Stomach (tissue), 9 donors: Measurements from ENCODE around the gene FYTTD1. TPM values are rescaled to one million over a fixed set of nuclear protein-coding genes. Genes with fewer than 3 reads are reported as not detected.

ENCODE experiments used
- DNase-seq, 2 donors: peaks; one replicate each; pipeline versions ENCODE4 v3.0.0 to v3.0.0-alpha.2; 2013 to 2019
- H3K27ac ChIP-seq, 5 donors: fragments of 200-600 bp in 4 of 5; sonication (generic) in 4 of 5; one replicate each; pipeline ENCODE4 v1.5.1; 2013 to 2019; ENCODE audit warnings: mild to moderate bottlenecking in 1 of 5, moderate library complexity in 1 of 5
- H3K27me3 ChIP-seq, 3 donors: fragments of 200-600 bp; sonication (generic); one replicate each; pipeline ENCODE4 v1.5.1; 2017 to 2019; ENCODE audit warnings: mixed run types in 1 of 3
- H3K36me3 ChIP-seq, 4 donors: fragments of 200-600 bp; sonication (generic); 1 replicate in 3 of 4; 2 replicates in 1 of 4; pipeline ENCODE4 v1.5.1; 2016 to 2019
- H3K4me1 ChIP-seq, 4 donors: fragments of 200-600 bp; sonication (generic); one replicate each; pipeline ENCODE4 v1.5.1; 2016 to 2019
- H3K4me3 ChIP-seq, 4 donors: fragments of 200-600 bp; sonication (generic) in 3 of 4; one replicate each; pipeline ENCODE4 v1.5.1; 2016 to 2019; ENCODE audit warnings: mild to moderate bottlenecking in 1 of 4
- H3K9me3 ChIP-seq, 4 donors: fragments of 200-600 bp; sonication (generic); one replicate each; pipeline ENCODE4 v1.5.1; 2016 to 2019
- EP300 ChIP-seq: sonication (generic); formaldehyde crosslinking; IDR thresholded peaks from one replicate; pipeline ENCODE4 v1.6.1; 2017; ENCODE audit warnings: antibody characterized with exemption
- POLR2A ChIP-seq, 4 donors: fragments of 450-650 bp; IDR thresholded peaks; one replicate each; pipeline ENCODE4 v1.6.1; 2016; ENCODE audit warnings: antibody characterized with exemption in 4 of 4, control low read depth in 2 of 4, mild to moderate bottlenecking in 1 of 4, moderate library complexity in 1 of 4
- POLR2AphosphoS5 ChIP-seq, 3 donors: sonication (generic); formaldehyde crosslinking; IDR thresholded peaks; one replicate each; pipeline ENCODE4 v1.6.1; 2016; ENCODE audit warnings: antibody characterized with exemption in 3 of 3
- WGBS, 5 donors: extraction: QIAGEN DNeasy Blood & Tissue Kit in 3 of 5; methylation state at CpG; one replicate each; pipeline versions ENCODE4 v1.1.5 to v1.1.7; 2013 to 2018; 5-methylcytosine and 5-hydroxymethylcytosine counted together
- intact Hi-C: fragments of 100-400 bp; cut with DNase I; formaldehyde crosslinking; loops from one replicate; pipeline ENCODE4 v1.15.1; 2023; ENCODE audit warnings: low total_unique reads
- polyA plus RNA-seq, 3 donors: library from polyadenylated mRNA; stranded (reverse); fragments of 200-250 nt; gene quantifications; one replicate each; pipeline ENCODE4 v1.2.3, GENCODE V29; 2013
- total RNA-seq, 5 donors: library from RNA; depleted of rRNA; stranded (reverse); fragments of >200 nt; gene quantifications; one replicate each; pipeline versions ENCODE4 v1.1.0 to v1.2.3, GENCODE V29; 2014 to 2016
- TF ChIP-seq, protein P1 (sequence below), 7 experiments: fragments of 450-650 bp in 4 of 7; fragments of 200-600 bp in 3 of 7; sonication (generic) in 3 of 7; IDR thresholded peaks; one replicate each; pipeline ENCODE4 v1.5.1; 2016 to 2019; ENCODE audit warnings: antibody characterized with exemption in 7 of 7, control low read depth in 2 of 7, mild to moderate bottlenecking in 1 of 7
- donor health status: healthy with polysubstance abuse.
- donor health status: Bipolar disorder and iron deficiency.
- donor health status: healthy.

Gene FYTTD1
- total and polyA plus RNA-seq, 8 donors = 9.4 to 47.0 (median 27.9) TPM

DNA sequence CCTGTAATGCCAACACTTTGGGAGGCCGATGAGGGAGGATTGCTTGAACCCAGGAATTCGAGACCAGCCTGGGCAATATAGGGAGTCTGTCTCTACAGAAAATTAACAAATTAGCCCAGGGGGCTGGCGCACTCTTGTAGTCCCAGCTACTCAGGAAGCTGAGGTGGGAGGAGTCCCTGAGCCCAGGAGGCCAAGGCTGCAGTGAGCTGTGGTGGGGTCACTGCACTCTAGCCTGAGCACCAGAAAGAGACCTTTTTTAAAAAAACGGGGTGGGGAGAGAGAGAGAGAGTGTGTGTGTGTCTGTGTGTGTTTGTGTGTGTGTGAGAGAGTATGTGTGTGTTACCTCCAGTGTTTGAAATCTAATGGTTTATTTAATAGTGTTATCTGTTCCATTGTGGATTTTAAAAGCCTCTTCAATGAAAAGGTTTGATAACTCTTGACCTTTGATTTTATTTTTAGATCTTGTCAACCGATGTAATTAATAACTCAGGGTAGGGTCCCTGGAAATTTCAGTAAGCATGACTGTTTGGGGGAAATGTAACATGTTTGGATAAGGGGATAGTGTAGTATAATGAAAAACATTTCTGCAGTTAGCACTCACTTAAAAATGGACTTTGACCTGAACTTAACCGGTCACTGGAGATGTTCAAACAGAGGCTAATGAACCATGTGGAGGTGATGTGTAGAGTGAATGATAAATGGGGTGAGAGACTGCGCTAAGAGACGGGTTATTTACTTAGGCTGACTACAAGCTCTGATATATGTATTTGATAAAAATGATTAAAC, 71.1 kb downstream of the FYTTD1 start:
- Histone ChIP-seq H3K27ac (no peak overlapping the region), H3K4me3 (no peak overlapping the region), H3K36me3 (peaks cover 0 to 17% (median 13%) of the 10 kb centered on the region in 4 donors), H3K27me3 (no peaks in the 10 kb centered on the region), H3K4me1 (peaks cover 11 to 52% (median 27%) of the 10 kb centered on the region in 4 donors), H3K9me3 (no peaks in the 10 kb centered on the region)
- DNase-seq = peak in 1 of 2 donors; percentile 75
- intact Hi-C loops = no loop called here
- WGBS, 5 donors = 45 to 60% (median 47%) methylated on average over 8 of the region's 8 CpGs
- TF ChIP-seq POLR2AphosphoS5 (IDR thresholded peaks at IDR 0.05) = peak in 1 of 3 donors; percentile 8
- TF ChIP-seq EP300 = no peak

DNA sequence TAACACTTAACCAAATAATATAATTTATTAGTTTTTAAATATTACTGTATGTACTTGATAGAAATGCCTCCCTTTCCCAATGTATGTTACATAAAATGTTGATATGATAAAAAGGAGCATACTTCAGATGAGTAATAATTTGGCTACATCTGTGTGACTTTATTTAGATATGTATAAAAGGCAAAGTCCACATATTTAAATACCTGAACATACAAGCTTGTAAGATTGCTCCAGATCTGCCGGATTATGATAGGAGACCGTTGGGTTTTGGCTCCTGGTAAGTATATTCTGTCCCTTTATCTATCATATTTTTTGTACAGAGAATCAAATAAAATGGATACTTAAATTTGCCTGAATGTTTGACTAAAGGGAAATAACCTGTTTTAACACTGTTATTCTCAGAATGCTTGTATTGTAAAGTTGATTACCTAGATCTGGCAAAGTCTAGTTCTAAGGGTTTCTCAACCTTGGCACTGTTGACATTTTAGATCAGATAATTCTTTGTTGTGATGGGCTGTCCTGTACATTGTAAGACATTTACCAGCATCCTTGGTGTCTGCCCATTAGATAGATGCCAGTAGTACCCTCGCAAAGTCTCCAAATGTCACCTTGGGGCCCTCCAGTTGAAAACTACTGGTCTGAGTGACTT, 79.8 kb downstream of the FYTTD1 start:
- Histone ChIP-seq H3K4me1 (peaks cover 0 to 6% (median 0%) of the 10 kb centered on the region in 4 donors), H3K27ac (no peak overlapping the region), H3K27me3 (no peaks in the 10 kb centered on the region), H3K4me3 (no peak overlapping the region), H3K36me3 (peaks cover 15 to 82% (median 78%) of the 10 kb centered on the region in 4 donors), H3K9me3 (no peaks in the 10 kb centered on the region)
- TF ChIP-seq EP300 = no peak
- TF ChIP-seq POLR2AphosphoS5 (IDR thresholded peaks at IDR 0.05) = no peak
- TF ChIP-seq, protein P1, sequence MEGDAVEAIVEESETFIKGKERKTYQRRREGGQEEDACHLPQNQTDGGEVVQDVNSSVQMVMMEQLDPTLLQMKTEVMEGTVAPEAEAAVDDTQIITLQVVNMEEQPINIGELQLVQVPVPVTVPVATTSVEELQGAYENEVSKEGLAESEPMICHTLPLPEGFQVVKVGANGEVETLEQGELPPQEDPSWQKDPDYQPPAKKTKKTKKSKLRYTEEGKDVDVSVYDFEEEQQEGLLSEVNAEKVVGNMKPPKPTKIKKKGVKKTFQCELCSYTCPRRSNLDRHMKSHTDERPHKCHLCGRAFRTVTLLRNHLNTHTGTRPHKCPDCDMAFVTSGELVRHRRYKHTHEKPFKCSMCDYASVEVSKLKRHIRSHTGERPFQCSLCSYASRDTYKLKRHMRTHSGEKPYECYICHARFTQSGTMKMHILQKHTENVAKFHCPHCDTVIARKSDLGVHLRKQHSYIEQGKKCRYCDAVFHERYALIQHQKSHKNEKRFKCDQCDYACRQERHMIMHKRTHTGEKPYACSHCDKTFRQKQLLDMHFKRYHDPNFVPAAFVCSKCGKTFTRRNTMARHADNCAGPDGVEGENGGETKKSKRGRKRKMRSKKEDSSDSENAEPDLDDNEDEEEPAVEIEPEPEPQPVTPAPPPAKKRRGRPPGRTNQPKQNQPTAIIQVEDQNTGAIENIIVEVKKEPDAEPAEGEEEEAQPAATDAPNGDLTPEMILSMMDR (IDR thresholded peaks at IDR 0.05) = no peak
- TF ChIP-seq POLR2A (IDR thresholded peaks at IDR 0.05) = no peak
- intact Hi-C loops = no loop called here
- WGBS, 5 donors = 71 to 79% (median 73%) methylated on average over 3 of the region's 3 CpGs
- no peak for DNase-seq

- Histone ChIP-seq H3K36me3 (peaks cover 19 to 92% (median 87%) of the 10 kb centered on the region in 4 donors), H3K27ac (no peak overlapping the region)
- intact Hi-C loops = no loop called here
Observed at GRCh38 chr3:197830308-197830966, 80.8 kb downstream of the FYTTD1 start.

DNA sequence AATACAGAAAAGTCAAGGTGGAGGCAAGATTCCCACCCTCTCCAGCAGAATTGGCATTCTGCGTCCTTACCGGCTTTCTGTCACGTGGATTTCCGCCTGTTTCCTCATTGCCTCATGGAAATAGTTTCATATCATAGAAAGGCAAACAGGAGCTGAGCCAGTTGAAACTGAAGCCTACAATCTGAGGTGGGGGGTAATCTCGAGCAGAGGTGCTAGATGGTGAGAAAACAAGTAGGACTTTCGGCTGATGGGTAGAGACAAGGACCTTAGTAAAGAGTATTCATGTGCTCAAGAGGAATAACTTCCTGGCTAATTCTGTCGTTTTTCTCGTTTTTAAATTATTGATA, 81.3 kb downstream of the FYTTD1 start:
- H3K4me3 ChIP-seq = no peak overlapping the region
- H3K36me3 ChIP-seq = peaks cover 19 to 97% (median 92%) of the 10 kb centered on the region in 4 donors
- no peak for DNase-seq
- TF ChIP-seq POLR2AphosphoS5 (IDR thresholded peaks at IDR 0.05) (no peak), EP300 (no peak)
- 86 to 96% (median 93%) methylated on average over 8 of the region's 8 CpGs for WGBS, 5 donors
- H3K9me3 ChIP-seq = no peaks in the 10 kb centered on the region
- intact Hi-C loops = no loop called here
- H3K27ac ChIP-seq = no peak overlapping the region
- no peaks in the 10 kb centered on the region for H3K27me3 ChIP-seq
- no peaks in the 10 kb centered on the region for H3K4me1 ChIP-seq

More at GRCh38 chr3:197830308-197830966, 80.8 kb downstream of the FYTTD1 start:
- DNase-seq = no peak
- Histone ChIP-seq H3K27me3 (no peaks in the 10 kb centered on the region), H3K4me1 (no peaks in the 10 kb centered on the region), H3K9me3 (no peaks in the 10 kb centered on the region), H3K4me3 (no peak overlapping the region)
- TF ChIP-seq EP300 (no peak), POLR2A (IDR thresholded peaks at IDR 0.05) (no peak), POLR2AphosphoS5 (IDR thresholded peaks at IDR 0.05) (no peak)
- TF ChIP-seq, protein P1 (IDR thresholded peaks at IDR 0.05) = no peak
- WGBS, 5 donors = 78 to 87% (median 80%) methylated on average over 6 of the region's 6 CpGs

GRCh38 chr3:197833930-197834715, 84.4 kb downstream of the FYTTD1 start:
- no peaks in the 10 kb centered on the region for H3K9me3 ChIP-seq
- no peaks in the 10 kb centered on the region for H3K4me1 ChIP-seq
- peaks cover 21 to 95% (median 87%) of the 10 kb centered on the region in 4 donors for H3K36me3 ChIP-seq
- no peak for DNase-seq
- no peak overlapping the region for H3K27ac ChIP-seq
- WGBS, 5 donors = 88 to 93% (median 91%) methylated on average over 8 of the region's 8 CpGs
- intact Hi-C loops = no loop called here
- no peaks in the 10 kb centered on the region for H3K27me3 ChIP-seq
- TF ChIP-seq, protein P1 (IDR thresholded peaks at IDR 0.05) = no peak
- TF ChIP-seq EP300 = no peak
- no peak for TF ChIP-seq POLR2AphosphoS5 (IDR thresholded peaks at IDR 0.05)
- no peak for TF ChIP-seq POLR2A (IDR thresholded peaks at IDR 0.05)
- no peak overlapping the region for H3K4me3 ChIP-seq
